ENCODE data around the gene GLRX5. TPM values are rescaled to one million over a fixed set of nuclear protein-coding genes. Genes with fewer than 3 reads are reported as not detected.

GLRX5 gene
- total RNA-seq, 1 experiment from 2014 or later: 60.1 TPM

GRCh38 chr14:95523815-95524448, 10.9 kb upstream of the GLRX5 start (continued):
- TF ChIP-seq, protein P1, sequence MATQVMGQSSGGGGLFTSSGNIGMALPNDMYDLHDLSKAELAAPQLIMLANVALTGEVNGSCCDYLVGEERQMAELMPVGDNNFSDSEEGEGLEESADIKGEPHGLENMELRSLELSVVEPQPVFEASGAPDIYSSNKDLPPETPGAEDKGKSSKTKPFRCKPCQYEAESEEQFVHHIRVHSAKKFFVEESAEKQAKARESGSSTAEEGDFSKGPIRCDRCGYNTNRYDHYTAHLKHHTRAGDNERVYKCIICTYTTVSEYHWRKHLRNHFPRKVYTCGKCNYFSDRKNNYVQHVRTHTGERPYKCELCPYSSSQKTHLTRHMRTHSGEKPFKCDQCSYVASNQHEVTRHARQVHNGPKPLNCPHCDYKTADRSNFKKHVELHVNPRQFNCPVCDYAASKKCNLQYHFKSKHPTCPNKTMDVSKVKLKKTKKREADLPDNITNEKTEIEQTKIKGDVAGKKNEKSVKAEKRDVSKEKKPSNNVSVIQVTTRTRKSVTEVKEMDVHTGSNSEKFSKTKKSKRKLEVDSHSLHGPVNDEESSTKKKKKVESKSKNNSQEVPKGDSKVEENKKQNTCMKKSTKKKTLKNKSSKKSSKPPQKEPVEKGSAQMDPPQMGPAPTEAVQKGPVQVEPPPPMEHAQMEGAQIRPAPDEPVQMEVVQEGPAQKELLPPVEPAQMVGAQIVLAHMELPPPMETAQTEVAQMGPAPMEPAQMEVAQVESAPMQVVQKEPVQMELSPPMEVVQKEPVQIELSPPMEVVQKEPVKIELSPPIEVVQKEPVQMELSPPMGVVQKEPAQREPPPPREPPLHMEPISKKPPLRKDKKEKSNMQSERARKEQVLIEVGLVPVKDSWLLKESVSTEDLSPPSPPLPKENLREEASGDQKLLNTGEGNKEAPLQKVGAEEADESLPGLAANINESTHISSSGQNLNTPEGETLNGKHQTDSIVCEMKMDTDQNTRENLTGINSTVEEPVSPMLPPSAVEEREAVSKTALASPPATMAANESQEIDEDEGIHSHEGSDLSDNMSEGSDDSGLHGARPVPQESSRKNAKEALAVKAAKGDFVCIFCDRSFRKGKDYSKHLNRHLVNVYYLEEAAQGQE (IDR thresholded peaks at IDR 0.05; ENCODE audit: low read depth): no peak
- TF ChIP-seq TCF7L2 (IDR thresholded peaks at IDR 0.05; ENCODE audit: borderline replicate concordance, extremely low read depth, insufficient read depth, insufficient read length) (no peak), CTCF (IDR thresholded peaks at IDR 0.05 in 2 of 3, conservative IDR thresholded peaks at IDR 0.05 in 1 of 3; ENCODE audit: borderline replicate concordance in 1 of 3, insufficient read depth in 1 of 3, low read depth in 2 of 3, low read length in 2 of 3) (peak in 2 of 3 experiments; percentile 19 to 28; a peak in 3 of 6 replicates), EGR1 (IDR thresholded peaks at IDR 0.05; ENCODE audit: low read depth) (no peak)
